Bone marrow (tissue), 2 donors: ENCODE data around the gene B4GALT5.
A peak's percentile ranks its signal among the peaks of the same experiment; 100 is the strongest.

Experiments
- DNase-seq, 2 donors: peaks; one replicate each; lab custom pipeline; 2025; lab: John Stamatoyannopoulos, UW

B4GALT5 gene

GRCh38 chr20:49700411-49701185 is 13.1 kb downstream of the B4GALT5 start:
- no peak for DNase-seq

- DNase-seq, result no peak
Measured at GRCh38 chr20:49699200-49699992, 14.3 kb downstream of the B4GALT5 start.

GRCh38 chr20:49698477-49698876 is 15.2 kb downstream of the B4GALT5 start:
- DNase-seq, result no peak

GRCh38 chr20:49697071-49697470 is 16.6 kb downstream of the B4GALT5 start:
- DNase-seq, result no peak

GRCh38 chr20:49696594-49696993 is 17.1 kb downstream of the B4GALT5 start:
- DNase-seq, result no peak

- DNase-seq, result no peak
Measured at GRCh38 chr20:49695830-49696229, 17.8 kb downstream of the B4GALT5 start.

GRCh38 chr20:49694450-49695071 is 19.1 kb downstream of the B4GALT5 start:
- DNase-seq, result no peak

GRCh38 chr20:49693435-49694171 is 20.1 kb downstream of the B4GALT5 start:
- no peak for DNase-seq

- DNase-seq, result no peak
Measured at GRCh38 chr20:49692941-49693340, 20.7 kb downstream of the B4GALT5 start.

- no peak for DNase-seq
Measured at GRCh38 chr20:49691818-49692568, 21.7 kb downstream of the B4GALT5 start.

GRCh38 chr20:49690899-49691620 is 22.6 kb downstream of the B4GALT5 start:
- DNase-seq, result no peak

GRCh38 chr20:49687595-49688567 is 25.8 kb downstream of the B4GALT5 start:
- no peak for DNase-seq

GRCh38 chr20:49685809-49686208 is 27.9 kb downstream of the B4GALT5 start:
- no peak for DNase-seq

GRCh38 chr20:49685161-49685601 is 28.5 kb downstream of the B4GALT5 start:
- peak in 1 of 2 donors; percentile 16 for DNase-seq

GRCh38 chr20:49684335-49684997 is 29.2 kb downstream of the B4GALT5 start:
- DNase-seq, result no peak

- no peak for DNase-seq
Measured at GRCh38 chr20:49682798-49683197, 30.9 kb downstream of the B4GALT5 start.

- DNase-seq, result no peak
Measured at GRCh38 chr20:49682278-49682677, 31.4 kb downstream of the B4GALT5 start.

- DNase-seq, result no peak
Measured at GRCh38 chr20:49681850-49682216, 31.8 kb downstream of the B4GALT5 start.

- no peak for DNase-seq
Measured at GRCh38 chr20:49680484-49680883, 33.2 kb downstream of the B4GALT5 start.
